HepG2 (cell line): ENCODE results near the gene MARCHF9. TPM values are rescaled to one million over a fixed set of nuclear protein-coding genes. Genes with fewer than 3 reads are reported as not detected.

Source experiments
- AFF4 ChIP-seq: sonication (generic); formaldehyde crosslinking; IDR thresholded peaks from 2 replicates; pipeline ENCODE4 v1.4.0; 2020; ENCODE audit warnings: missing genetic modification reagents
- ELF3 ChIP-seq: IDR thresholded peaks from 2 replicates; pipeline ENCODE4 v1.6.1; 2016; ENCODE audit warnings: missing genetic modification reagents, missing compliant biosample characterization
- HCFC1 ChIP-seq: fragments of 150-350 bp; IDR thresholded peaks from 2 replicates; pipeline ENCODE4 v1.6.1; 2014; ENCODE audit warnings: low read depth, low read length
- SIN3B ChIP-seq: fragments of 150-350 bp; IDR thresholded peaks from 2 replicates; pipeline ENCODE4 v1.6.1; 2014; ENCODE audit warnings: low read length
- SP4 ChIP-seq: sonication (generic); formaldehyde crosslinking; IDR thresholded peaks from 2 replicates; pipeline ENCODE4 v1.8.1; 2023; ENCODE audit warnings: mild to moderate bottlenecking, missing genetic modification reagents
- TAF1 ChIP-seq: sonication (generic); formaldehyde crosslinking; IDR thresholded peaks from 2 replicates; pipeline ENCODE4 v1.4.0; 2020; ENCODE audit warnings: missing genetic modification reagents
- YY1 ChIP-seq: IDR thresholded peaks from 2 replicates; pipeline ENCODE4 v1.6.1; 2011; ENCODE audit warnings: low read length, low read depth, moderate library complexity, mild to moderate bottlenecking; ENCODE audit not compliant: insufficient read depth, insufficient replicate concordance
- ZNF318 ChIP-seq: sonication (generic); formaldehyde crosslinking; IDR thresholded peaks from 2 replicates; pipeline ENCODE4 v1.4.0; 2020; ENCODE audit warnings: mild to moderate bottlenecking, missing genetic modification reagents
- ZNF331 ChIP-seq: sonication (generic); formaldehyde crosslinking; IDR thresholded peaks from 2 replicates; pipeline ENCODE4 v1.4.0; 2020; ENCODE audit warnings: missing genetic modification reagents
- ZNF34 ChIP-seq: sonication (generic); formaldehyde crosslinking; IDR thresholded peaks from 2 replicates; pipeline ENCODE4 v1.4.0; 2020; ENCODE audit warnings: mild to moderate bottlenecking, missing genetic modification reagents, borderline replicate concordance
- ZNF382 ChIP-seq: sonication (generic); formaldehyde crosslinking; IDR thresholded peaks from 2 replicates; pipeline ENCODE4 v1.5.0; 2020; ENCODE audit warnings: missing genetic modification reagents, mild to moderate bottlenecking, borderline replicate concordance
- ZNF484 ChIP-seq: sonication (generic); formaldehyde crosslinking; IDR thresholded peaks from 2 replicates; pipeline ENCODE4 v1.5.1; 2020; ENCODE audit warnings: mild to moderate bottlenecking, low read depth, missing genetic modification reagents, borderline replicate concordance
- ZNF720 ChIP-seq: sonication (generic); formaldehyde crosslinking; IDR thresholded peaks from 2 replicates; pipeline ENCODE4 v1.4.0; 2020; ENCODE audit warnings: missing genetic modification reagents
- ZNF746 ChIP-seq: sonication (generic); formaldehyde crosslinking; IDR thresholded peaks from 2 replicates; pipeline ENCODE4 v1.8.0; 2022; ENCODE audit warnings: mild to moderate bottlenecking, missing genetic modification reagents
- ZSCAN20 ChIP-seq: sonication (generic); formaldehyde crosslinking; IDR thresholded peaks from 2 replicates; pipeline ENCODE4 v1.4.0; 2020; ENCODE audit warnings: missing genetic modification reagents, mild to moderate bottlenecking, borderline replicate concordance
- polyA plus RNA-seq, 8 experiments: library from polyadenylated mRNA; depleted of rRNA in 3 of 8; stranded (reverse) in 7 of 8; unstranded in 1 of 8; fragments of >200 nt; fragmentation: Illumina TruSeq in 4 of 8; extraction: Trizol in 4 of 8; gene quantifications; 2 replicates each; pipeline versions ENCODE4 v1.2.1 to v1.2.3, GENCODE V29; 2011 to 2016; ENCODE audit warnings: low read depth in 4 of 8, missing spikeins in 1 of 8, mixed read lengths in 1 of 8; ENCODE audit not compliant: insufficient read depth in 1 of 8
- total RNA-seq, 5 experiments: library from RNA; depleted of rRNA; stranded (reverse); fragments of >200 nt; fragmentation: Illumina TruSeq; extraction: Trizol; gene quantifications; 2 replicates each; pipeline ENCODE4 v1.2.3, GENCODE V29; 2016; ENCODE audit warnings: low read depth in 1 of 5

Gene MARCHF9
- total and polyA plus RNA-seq, 2 of the 13 experiments (the other 11 are each of a cell fraction or from before 2014, with no cell fraction given): 5.7 to 9.6 TPM

- TF ChIP-seq ZNF318 (CRISPR knock-in tag): no peak
- no peak for TF ChIP-seq HCFC1
- TF ChIP-seq ZNF746 (CRISPR knock-in tag): no peak
- no peak for TF ChIP-seq SIN3B
- TF ChIP-seq AFF4 (CRISPR knock-in tag): no peak
- peak; percentile 12 for TF ChIP-seq YY1
- TF ChIP-seq ZNF331 (CRISPR knock-in tag): no peak
- no peak for TF ChIP-seq ZNF484 (CRISPR knock-in tag)
- TF ChIP-seq ZNF382 (CRISPR knock-in tag): no peak
- no peak for TF ChIP-seq ZSCAN20 (CRISPR knock-in tag)
- no peak for TF ChIP-seq TAF1 (CRISPR knock-in tag)
- TF ChIP-seq ZNF720 (CRISPR knock-in tag): no peak
- no peak for TF ChIP-seq SP4
- TF ChIP-seq ELF3 (CRISPR knock-in tag): no peak
- no peak for TF ChIP-seq ZNF34
Measured at GRCh38 chr12:57765698-57766463, 11.0 kb downstream of the MARCHF9 start (continued).
